HK-2 (cell line): ENCODE results near the gene AKAP17A.
"Not testable (repeated sequence)": the region's sequence is repeated elsewhere in the genome, so short reads cannot be mapped to it uniquely, and the experiment has no call there.

ENCODE experiments used
- DNase-seq: peaks from one replicate; pipeline ENCODE4 v3.0.0-alpha.2; 2018; ENCODE audit not compliant: unreplicated experiment

The AKAP17A gene

GRCh38 chrX:1591102-1591862 lies at the start of gene AKAP17A:
AKAP17A (plus strand) TSS chrX:1591604; CDS start chrX:1593463, 1,859 bp downstream.
- DNase-seq, result peak; percentile 94

- DNase-seq, result no peak
Measured at GRCh38 chrX:1542994-1543725, 48.2 kb upstream of the AKAP17A start.

GRCh38 chrX:1545776-1546408 lies 45.5 kb upstream of the AKAP17A start:
- no peak for DNase-seq

GRCh38 chrX:1546691-1547251 lies 44.6 kb upstream of the AKAP17A start:
- no peak for DNase-seq

- DNase-seq, result no peak
Measured at GRCh38 chrX:1551959-1552546, 39.4 kb upstream of the AKAP17A start.

- DNase-seq, result no peak
Measured at GRCh38 chrX:1554469-1555210, 36.8 kb upstream of the AKAP17A start.

GRCh38 chrX:1555370-1555769 lies 36.0 kb upstream of the AKAP17A start:
- DNase-seq, result no peak

GRCh38 chrX:1557442-1557841 lies 34.0 kb upstream of the AKAP17A start:
- DNase-seq, result not testable (repeated sequence)

GRCh38 chrX:1558761-1559468 lies 32.5 kb upstream of the AKAP17A start:
- DNase-seq, result no peak

- no peak for DNase-seq
Measured at GRCh38 chrX:1561164-1561563, 30.2 kb upstream of the AKAP17A start.

- DNase-seq, result not testable (repeated sequence)
Measured at GRCh38 chrX:1564077-1564476, 27.3 kb upstream of the AKAP17A start.

- no peak for DNase-seq
Measured at GRCh38 chrX:1564750-1565683, 26.4 kb upstream of the AKAP17A start.

- not testable (repeated sequence) for DNase-seq
Measured at GRCh38 chrX:1574181-1574580, 17.2 kb upstream of the AKAP17A start.

- no peak for DNase-seq
Measured at GRCh38 chrX:1576201-1576992, 15.0 kb upstream of the AKAP17A start.

- no peak for DNase-seq
Measured at GRCh38 chrX:1577845-1578244, 13.6 kb upstream of the AKAP17A start.

- no peak for DNase-seq
Measured at GRCh38 chrX:1578511-1579173, 12.8 kb upstream of the AKAP17A start.

GRCh38 chrX:1581132-1581531 lies 10.3 kb upstream of the AKAP17A start:
- DNase-seq, result peak; percentile 38
